Activated CD4-positive, alpha-beta T cell treated with anti-CD3 and anti-CD28 coated beads, Interleukin-2, Interleukin-4, amounts not matched to agents 100 ng/mL and 50 ng/mL, durations not matched to agents 16 hours and 8 hours (primary cell): ENCODE results near the gene KIRREL1.

Source experiments
- DNase-seq: peaks from one replicate; pipeline ENCODE4 v3.0.0-alpha.2; 2020; ENCODE audit warnings: low spot score

KIRREL1 gene

DNA sequence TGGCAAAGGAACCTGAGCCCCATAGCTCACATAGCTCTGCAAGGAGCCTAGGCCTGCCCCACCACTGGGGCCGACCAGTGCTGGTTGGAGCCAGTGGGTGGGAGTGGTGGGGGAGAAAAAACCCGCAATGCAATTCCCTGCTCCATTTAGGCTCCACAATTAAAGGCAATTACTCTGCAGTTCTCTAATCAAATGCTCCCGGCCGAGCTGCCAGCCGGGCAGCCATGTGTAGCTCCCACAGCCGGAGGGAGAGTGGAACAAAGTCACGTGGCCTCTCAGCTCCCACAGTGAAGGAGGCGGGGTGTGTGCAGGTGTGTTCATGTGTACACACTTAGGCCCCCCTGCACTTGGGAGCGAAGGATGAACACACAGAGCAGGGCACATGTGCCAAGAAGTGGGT is 81.6 kb downstream of the KIRREL1 start:
- DNase-seq: no peak

DNA sequence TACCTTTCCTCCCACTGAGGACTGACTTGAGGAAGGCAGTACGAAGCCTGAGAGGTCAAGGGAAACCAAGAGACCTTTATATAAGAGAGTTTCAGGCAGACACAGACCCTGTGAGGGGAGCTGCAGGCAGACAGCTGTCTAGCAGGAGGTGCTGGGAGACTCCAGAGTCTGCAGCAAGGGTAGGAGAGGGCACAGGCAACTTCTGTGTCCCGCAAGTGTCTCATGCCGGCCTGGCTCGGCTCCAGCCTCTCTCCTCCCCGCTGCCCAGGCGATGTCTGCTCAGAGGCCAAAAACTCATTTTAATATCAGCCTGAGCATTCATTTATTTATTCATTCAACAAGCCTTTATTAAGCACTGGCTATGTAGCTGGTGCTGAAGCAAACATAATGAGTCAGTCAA is 83.0 kb downstream of the KIRREL1 start:
- no peak for DNase-seq

DNA sequence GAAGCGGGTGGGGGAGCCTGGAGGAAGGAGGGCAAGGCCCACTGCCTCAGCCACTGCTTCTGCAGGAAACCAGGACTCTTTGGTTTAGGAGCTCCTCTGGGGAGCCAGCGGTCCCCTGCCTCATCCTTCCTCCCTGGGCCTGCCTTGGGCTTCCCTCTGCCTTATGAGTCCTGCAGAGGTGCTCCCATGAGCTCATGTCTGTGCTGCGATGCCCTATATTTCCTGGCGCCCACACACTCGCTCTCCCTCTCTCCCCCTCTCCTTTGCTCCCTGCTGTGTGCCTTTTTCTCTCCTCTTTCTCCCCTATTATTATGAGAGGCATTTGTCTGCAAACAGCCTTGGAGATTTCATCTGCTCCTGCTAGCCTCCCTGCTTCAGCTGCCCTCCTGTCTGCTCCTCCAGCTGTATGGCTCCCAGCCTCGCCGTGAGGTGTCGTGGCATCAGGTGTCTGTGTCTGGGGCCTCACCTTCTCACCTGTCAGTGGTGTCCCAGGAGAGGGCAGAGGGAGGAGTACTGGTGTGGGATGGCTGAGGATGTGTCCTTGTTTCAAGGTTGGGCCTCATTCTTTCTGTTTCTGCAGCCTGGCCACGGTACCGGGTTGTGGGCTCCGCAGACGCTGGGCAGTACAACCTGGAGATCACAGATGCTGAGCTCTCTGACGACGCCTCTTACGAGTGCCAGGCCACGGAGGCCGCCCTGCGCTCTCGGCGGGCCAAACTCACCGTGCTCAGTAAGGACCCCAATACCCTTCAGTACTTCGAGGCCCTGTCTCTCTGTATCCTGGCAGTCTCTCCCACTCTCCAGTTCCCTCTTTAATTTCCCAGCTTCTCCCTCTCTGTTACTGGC is 84.2 kb downstream of the KIRREL1 start:
- no peak for DNase-seq

DNA sequence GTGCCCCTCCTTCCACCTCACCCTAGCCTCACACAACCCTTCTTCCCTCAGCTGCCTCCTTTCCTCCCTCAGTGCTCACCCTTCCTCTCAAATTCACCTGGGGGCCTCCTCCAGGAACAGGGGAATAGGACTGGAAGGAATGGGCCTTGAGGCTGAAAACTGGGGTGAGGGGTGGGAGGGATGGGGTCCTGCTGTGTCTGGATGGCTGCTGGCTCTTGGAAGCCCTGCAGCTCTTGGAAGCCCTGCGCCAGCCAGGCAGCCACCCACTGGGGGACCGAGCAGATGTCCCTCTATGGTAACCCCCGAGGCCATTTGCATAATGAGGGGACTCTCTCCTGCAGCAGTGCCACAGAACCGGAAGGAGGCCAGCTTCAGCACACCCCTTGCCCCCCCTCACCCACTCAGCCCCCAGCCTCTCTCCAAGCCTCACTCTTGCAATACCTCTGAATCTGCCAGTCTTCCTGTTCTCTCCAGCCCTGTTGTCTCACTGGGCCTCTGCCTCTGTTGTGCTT is 85.2 kb downstream of the KIRREL1 start:
- no peak for DNase-seq

DNA sequence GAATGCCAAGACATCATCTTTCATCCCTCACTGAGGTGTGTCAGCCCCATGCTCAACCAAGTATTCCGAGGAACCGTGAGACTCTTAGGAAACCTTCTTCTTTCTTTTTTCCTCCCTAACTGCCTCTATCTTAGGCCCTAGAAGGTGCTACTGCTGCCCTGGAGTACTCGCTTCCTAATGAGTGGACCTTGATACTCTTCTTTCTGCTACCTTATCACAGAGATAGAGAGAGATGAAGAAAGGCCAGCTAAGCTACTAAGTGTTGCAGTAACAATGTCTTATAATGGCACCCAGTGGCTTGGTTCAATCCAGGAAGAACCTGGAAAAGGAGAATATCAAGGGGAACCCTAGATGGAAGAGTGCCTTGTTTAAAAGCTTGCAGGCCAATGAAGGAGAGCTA is 86.6 kb downstream of the KIRREL1 start:
- no peak for DNase-seq

DNA sequence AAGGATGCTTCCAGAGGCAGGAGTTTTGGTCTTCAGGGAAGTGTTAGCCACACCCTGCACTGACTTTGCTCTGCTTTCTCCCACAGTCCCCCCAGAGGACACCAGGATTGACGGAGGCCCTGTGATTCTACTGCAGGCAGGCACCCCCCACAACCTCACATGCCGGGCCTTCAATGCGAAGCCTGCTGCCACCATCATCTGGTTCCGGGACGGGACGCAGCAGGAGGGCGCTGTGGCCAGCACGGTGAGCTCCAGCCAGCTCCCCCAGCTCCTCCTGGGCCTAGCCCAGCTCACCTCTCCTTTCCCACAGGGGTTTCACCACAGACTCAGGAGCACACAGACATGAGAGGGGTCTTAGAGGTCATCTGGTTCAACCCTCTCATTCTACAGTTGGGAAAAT is 90.9 kb downstream of the KIRREL1 start:
- DNase-seq: no peak

DNA sequence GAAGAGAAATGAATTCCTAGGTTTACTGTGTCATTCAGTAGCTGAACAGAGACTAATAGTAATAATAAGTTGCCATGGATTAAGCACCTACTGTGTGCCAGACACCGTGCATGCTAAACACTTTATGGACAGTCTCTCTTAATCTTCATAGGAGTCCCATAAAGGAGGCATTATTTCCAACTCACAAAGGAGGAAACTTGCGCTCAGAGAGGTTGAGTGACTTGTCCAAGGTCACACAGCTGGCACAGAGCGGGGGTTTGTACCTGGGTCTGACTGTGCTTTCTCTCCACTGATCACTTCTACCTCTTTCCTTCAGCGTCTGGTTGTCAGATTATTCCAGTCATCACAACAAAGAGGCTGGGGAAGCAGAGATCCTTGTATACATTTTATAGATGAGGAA is 91.3 kb downstream of the KIRREL1 start:
- DNase-seq: no peak

DNA sequence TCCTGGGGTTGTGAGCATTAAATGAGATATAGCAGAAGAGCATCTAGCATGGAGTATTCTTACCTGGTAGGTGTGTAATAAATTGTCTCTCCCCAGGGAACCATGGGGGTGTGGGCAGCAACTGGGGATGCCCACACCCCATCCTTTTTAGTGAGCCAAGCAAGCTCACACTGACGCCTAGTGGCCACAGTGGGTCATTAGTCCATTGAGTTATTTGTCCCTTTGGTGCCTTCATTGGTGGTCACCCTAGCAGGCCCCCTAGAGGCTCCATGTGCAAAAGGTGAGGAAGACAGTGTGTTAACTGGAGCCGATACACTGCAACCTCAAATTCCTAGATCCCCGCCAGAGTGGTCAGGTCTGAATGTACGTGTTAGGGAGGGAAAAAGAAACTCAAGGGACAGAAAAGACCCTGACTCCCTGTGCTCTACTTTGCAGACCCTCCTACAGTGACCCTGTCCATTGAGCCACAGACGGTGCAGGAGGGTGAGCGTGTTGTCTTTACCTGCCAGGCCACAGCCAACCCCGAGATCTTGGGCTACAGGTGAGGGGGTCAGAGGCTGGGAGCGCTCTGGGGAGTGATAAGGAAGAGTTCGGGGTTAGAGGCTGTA is 94.0 kb downstream of the KIRREL1 start:
- DNase-seq: peak; percentile 35

DNA sequence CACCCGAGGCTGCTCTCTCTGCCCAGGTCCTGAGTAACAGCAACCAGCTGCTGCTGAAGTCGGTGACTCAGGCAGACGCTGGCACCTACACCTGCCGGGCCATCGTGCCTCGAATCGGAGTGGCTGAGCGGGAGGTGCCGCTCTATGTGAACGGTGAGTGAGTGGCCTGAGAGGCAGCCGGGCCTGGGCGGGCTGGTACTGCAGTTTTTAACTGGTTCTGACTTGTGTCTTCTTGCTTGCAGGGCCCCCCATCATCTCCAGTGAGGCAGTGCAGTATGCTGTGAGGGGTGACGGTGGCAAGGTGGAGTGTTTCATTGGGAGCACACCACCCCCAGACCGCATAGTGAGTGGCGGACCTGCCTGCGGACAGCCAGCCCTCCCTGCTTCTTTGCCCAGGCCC is 96.0 kb downstream of the KIRREL1 start:
- DNase-seq: no peak

DNA sequence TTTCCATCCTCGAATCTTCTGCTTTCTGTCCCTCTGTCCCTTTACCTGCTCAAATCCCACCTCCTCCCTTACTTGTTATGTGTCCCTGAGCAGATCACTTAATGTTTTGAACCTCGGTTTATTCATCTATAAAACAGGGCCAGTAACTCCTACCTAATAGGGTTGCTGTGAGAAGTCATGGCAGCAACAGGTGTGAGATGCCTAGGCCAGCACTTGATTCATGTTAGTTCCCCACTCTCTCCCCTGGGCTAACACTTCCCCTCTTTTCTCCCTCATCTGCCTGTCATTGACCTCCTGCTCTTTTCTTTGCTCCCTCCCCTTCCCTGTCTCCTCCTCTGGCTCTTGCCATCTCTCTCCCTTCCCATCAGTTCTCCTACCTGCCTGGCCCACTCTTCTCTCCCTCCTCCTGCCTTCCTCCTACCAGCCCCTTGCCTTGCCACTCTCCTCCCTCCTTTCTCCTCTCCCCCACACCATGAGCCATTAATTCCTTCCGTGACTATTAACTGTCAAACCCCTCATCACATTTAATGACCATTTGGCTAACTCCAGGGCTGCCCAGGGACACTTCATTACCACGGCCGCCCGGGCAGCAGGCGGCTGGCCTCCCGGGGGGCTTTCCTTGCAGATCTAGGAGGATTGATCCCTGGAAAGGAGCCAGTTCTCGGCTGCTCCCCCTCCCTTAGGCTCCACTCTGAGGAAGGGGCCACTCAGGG is 96.6 kb downstream of the KIRREL1 start:
- no peak for DNase-seq

DNA sequence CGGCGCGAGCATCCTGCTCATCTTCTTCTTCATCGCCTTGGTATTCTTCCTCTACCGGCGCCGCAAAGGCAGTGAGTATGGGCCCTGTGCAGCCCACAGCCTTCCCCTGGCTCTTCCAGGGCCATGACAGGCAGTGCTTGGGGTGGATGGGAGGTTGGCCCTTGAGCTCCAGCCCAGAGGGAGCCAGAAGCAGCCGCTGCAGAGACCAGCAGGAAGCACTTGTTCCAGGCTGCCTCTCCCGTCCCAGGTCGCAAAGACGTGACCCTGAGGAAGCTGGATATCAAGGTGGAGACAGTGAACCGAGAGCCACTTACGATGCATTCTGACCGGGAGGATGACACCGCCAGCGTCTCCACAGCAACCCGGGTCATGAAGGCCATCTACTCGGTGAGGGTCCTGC is 99.9 kb downstream of the KIRREL1 start:
- no peak for DNase-seq

DNA sequence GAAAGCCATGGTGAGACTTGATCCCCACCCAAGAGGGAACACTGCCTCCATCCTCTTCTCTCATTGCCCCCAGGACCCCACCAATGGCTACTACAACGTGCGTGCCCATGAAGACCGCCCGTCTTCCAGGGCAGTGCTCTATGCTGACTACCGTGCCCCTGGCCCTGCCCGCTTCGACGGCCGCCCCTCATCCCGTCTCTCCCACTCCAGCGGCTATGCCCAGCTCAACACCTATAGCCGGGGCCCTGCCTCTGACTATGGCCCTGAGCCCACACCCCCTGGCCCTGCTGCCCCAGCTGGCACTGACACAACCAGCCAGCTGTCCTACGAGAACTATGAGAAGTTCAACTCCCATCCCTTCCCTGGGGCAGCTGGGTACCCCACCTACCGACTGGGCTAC is 101.1 kb downstream of the KIRREL1 start:
- no peak for DNase-seq

DNA sequence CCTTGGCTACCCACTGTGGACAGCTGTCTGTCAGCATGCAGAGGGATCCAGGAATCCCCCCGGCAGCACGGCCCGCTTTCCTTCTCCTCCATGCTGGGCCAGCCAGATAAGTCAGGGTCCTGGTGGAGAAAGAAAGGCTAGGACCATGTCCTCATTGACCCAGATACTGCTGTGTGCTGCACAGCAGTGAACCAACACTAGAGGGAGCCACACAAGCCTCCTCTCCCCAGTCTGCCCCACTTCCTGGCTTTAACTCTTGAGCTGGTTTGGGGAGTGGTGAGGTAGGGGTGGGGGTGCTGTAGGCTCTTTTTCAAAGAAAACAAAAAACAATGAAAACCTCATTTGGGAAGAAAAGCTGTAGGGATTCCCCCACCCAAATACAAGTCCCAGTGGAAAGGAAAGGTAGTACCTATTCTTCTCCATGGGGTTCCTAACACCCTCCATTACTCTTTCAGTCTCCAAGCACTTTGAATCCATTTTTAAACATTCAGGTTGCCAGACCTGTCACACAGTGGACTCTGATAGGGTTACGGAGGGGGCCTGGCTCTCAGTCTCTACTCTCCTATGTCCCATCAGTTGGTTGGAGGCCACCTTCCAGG is 102.4 kb downstream of the KIRREL1 start:
- DNase-seq: peak; percentile 17

DNA sequence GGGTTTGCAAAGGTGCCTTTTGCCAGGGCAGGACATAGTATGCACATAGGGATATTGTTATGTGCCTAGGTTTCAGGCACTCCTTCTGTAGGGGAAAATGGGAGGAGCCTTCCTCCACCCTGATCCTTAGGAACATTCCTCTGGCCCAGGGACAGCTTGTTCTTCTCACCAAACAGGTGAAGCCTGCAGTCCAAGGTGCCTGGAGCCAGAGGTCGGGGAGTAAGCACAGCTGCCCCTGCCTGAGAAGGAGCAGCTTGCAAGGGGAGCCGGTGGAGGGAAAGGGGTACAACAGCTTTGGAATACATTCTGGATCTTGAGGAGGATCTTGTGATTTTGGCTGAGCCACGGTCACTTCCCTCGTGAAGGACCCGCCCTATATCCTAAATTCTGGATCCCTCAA is 104.8 kb downstream of the KIRREL1 start:
- no peak for DNase-seq

DNA sequence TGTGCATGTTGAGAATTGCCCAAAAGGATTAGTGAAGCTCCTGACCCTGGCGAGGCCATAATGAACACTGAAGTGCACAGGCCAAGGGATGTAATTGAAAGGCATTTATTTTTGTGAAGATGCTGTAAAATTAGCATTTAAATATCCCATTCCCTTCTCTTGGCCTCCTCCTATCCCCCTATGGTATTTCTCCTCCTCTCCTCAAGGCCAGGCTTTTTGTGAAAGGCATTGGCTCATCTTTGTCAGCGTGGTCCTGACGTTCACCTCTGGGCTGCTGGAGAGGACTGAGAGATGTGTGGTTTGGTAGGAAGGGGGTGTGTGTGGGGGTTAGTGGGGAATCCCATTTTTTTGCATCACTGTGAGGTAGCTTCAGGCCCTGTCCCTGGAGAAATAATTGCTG is 105.7 kb downstream of the KIRREL1 start:
- no peak for DNase-seq

DNA sequence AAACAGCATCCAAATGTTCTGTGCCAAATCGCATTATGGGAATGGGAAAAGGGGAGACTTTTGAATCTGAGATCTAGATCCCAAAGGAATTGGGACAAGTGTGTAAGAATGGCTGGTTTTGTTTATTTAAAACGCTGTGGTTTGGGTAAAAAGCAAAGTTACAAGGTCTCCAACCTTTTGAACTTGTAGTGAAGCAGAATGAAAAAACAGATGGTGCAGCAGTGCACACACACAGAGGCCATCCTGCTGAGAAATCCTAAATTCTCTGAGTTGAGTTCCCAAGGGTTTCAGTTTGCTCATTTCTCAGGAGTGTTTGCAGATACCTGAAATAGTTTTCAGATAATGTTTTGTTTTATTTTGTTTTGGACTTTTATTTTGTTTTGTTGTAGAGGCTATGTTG is 107.1 kb downstream of the KIRREL1 start:
- no peak for DNase-seq

DNA sequence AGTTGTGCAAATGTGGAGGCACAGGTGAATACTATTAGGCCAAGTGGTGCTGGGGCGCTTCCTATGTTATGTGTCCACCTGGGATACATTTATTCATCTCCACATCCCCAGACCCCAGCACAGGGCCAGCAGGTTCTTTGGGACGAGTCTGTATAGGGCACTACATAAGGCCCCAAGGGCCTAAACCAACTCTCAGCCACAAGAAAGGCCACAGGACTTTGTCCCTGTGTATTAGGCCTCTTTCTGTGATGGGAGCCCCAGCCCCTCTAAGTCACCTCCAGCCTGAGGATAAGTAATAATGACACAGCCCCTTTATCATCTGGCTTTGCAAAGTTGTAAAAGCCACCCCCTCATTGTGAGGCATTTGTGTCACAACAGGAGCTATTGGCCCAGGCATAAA is 108.0 kb downstream of the KIRREL1 start:
- no peak for DNase-seq

DNA sequence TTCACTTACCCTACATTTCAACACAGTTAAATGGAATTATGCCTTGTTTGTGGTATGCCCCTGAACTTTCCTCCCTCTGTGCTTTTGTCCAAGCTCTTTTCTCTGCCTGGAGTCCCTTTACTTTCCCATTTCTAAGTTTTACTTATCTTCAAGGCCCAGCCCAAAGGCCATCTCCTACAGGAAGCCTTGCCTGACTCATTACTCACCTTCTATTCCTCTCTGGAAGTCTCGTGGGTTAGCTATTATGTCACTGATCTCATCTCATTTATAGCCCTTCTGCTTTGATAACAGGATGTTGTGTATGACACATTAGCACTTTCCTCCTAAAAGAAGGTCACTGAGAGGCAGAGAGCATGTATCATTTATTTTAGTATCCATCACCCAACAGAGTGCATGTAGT is 108.5 kb downstream of the KIRREL1 start:
- no peak for DNase-seq

DNA sequence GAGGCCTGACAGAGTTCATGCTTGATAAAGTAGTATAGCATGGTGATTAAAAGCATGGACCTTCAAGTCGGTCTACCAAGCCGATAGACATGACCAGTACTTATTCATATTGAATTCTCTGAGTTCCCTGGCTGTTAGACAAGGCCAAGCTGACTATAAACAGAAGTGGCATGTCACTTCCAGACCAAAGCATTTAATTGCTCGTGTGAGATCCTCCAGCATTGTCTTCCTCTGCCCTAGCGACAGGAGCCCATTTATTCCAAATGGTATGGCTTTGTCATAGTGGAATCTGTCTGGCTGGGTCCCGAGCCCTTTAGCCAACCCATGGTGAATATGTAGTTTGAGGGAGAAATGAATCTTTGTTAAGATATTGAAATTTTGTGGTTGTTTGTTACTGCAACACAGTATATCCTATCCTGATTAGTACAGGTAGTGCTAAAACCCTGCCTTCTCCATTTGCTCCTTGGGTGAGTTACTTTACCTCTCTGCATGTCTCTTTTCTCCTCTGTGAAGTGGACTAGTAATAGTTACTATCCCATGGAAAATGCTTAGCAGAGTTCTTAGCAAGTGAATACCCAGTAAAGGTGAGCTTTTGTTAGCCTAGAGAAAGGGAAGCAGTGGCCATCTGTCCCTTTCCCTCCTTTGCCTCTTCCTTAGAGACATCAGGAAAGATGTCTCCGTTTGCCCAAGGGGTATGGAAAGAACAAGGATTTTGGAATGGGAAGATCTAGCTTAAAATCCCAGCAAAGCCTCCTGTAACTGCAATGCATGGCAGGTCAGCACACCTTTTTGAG is 109.6 kb downstream of the KIRREL1 start:
- no peak for DNase-seq

DNA sequence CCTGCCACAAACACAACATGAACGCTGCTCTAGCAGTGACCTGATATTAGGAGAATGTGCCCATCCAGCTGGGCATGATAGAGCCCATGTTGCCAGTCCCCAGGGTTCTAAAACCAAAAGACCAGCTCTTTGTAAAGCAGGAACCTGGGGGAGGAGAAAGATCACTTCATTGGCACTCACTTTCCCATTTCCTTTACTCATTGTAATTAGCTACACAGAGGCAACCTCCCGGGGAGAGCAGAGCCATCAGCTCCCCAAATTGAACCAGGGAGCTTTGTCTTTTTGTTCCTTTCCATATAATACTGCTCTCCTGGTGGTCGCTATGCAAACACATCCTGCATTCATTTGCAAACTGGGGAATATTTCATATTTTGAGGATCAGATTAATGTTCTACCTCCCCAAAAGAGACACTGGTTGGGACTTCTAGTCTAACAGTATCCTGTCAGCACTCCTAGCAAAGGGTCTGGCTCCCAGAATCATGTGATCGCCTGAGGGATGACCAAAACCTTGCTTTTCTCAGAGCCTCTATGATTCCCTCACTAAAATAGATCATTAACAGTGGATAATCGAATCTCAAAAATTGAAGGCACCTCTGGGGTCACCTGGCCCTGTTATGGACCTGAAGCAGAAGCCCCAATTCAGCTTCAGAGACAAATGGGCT is 110.5 kb downstream of the KIRREL1 start:
- no peak for DNase-seq

DNA sequence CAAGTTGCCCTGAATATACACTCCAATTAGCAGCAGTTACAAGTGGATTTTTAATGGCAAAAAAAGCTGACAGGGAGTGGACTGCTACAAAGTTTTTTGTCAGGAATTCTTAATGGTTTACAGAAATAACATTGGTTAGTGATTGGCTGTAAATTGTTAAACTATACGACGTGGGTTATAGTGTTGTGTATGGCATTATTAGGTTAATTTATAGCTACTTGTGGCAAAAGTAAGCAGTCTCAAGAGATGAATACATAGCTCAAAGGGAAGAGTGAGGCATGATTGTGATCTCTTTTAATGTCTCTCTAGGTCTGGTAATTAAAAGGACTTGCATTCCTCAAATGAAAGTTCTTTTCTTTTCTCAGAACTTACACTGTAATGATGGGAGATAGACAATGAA is 111.4 kb downstream of the KIRREL1 start:
- DNase-seq: no peak
